HG03521 (cell line): Measurements from ENCODE around the gene TPGS1.

Experiments used
- ATAC-seq: cut with Tn5 transposase; IDR thresholded peaks from one replicate; pipeline ENCODE4 v1.9.1; 2021; ENCODE audit warnings: mild to moderate bottlenecking, moderate library complexity; ENCODE audit not compliant: unreplicated experiment

Gene TPGS1

DNA sequence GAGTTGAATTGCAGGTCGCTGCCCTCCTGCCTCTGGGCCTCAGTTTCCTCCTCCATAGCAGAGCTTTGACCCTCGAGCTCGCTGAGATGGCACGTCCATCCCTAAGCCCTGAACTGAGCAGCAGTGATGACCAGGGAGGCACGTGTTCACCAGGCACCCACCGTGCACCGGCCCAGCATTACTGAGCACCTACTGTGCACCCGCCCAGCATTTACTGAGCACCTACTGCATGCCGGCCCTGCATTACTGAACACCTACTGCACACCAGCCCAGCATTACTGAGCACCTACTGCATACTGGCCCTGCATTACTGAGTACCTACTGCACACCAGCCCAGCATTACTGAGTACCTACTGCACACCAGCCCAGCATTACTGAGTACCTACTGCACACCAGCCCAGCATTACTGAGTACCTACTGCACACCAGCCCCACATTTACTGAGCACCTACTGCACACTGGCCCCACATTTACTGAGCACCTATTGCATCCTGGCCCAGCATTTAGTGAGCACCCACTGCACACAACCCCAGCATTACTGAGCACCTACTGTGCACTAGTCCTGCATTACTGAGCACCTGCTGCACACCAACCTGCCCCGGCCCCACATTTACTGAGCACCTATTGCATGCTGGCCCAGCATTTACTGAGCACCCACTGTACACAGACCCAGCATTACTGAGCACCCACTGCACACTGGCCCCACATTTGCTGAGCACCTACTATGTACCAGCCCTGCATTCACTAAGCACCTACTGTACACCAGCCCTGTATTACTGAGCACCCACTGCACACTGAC, 6.3 kb downstream of the TPGS1 start:
- no peak for ATAC-seq

DNA sequence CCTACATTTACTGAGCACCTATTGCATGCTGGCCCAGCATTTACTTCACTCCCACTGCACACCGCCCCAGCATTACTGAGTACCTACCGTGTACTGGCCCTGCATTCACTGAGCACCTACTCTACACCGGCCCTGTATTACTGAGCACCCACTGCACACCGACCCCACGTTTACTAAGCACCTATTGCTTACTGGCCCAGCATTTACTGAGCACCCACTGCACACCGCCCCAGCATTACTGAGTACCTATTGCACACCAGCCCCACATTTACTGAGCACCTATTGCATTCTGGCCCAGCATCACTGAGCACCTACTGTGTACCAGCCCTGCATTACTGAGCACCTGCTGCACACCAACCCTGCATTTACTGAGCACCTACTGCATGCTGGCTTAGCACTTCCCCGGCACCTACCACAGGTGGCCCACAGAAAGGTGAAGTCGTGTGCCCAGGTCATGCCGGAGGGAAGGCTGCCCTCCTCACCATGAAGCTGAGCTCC, 6.9 kb downstream of the TPGS1 start:
- ATAC-seq = no peak

DNA sequence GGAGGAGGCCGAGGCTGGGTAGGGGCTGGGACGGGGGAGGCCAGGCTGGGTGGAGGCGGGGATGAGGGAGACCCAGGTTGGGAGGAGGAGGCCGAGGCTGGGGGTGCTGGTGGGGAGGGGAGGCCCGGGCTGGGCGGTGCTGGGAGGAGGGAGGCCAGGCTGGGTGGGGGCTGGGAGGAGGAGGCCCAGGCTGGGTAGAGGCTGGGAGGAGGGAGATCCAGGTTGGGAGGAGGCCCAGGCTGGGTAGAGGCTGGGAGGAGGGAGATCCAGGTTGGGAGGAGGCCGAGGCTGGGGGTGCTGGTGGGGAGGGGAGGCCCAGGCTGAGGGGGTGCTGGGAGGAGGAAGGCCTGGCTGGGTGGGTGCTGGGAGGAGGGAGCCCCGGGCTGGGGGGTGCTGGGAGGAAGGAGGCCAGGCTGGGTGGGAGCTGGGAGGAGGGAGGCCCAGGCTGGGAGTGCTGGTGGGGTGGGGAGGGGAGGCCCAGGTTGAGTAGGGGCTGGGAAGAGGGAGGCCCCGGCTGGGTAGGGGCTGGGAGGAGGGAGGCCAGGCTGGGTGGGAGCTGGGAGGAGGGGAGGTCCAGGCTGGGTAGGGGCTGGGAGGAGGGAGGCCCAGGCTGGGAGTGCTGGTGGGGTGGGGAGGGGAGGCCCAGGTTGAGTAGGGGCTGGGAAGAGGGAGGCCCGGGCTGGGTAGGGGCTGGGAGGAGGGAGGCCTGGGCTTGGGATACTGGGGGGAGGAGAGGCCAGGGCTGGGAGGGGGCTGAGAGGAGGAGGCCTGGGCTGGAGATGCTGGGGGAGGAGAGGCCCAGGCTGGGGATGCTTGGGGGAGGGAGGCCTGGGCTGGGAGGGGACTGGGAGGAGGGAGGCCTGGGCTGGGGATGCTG, 10.7 kb downstream of the TPGS1 start:
- no peak for ATAC-seq

DNA sequence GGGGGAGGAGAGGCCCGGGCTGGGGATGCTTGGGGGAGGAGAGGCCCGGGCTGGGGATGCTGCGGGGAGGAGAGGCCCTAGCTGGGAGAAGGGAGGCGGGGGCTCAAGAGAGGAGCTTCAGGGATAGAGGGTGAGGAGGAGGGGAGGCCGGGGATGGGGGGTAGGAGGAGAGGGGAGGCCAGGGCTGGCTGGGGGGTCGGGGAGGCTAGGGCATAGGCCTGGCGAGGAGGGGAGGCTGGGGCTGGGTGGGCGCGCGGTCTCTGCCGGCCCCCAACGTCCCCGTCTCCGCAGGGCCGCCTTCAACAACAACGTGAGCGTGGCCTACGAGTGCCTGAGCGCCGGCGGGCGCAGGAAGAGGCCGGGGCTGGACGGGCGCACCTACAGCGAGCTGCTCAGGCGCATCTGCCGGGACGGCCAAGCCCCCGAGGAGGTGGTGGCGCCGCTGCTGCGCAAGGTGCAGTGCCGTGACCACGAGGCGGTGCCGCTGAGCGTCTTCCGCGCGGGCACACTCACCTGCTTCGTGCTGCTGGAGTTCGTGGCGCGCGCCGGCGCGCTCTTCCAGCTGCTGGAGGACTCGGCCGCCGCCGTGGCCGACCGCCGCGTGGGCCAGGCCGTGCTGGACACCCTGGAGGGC, 11.4 kb downstream of the TPGS1 start:
- ATAC-seq = no peak

DNA sequence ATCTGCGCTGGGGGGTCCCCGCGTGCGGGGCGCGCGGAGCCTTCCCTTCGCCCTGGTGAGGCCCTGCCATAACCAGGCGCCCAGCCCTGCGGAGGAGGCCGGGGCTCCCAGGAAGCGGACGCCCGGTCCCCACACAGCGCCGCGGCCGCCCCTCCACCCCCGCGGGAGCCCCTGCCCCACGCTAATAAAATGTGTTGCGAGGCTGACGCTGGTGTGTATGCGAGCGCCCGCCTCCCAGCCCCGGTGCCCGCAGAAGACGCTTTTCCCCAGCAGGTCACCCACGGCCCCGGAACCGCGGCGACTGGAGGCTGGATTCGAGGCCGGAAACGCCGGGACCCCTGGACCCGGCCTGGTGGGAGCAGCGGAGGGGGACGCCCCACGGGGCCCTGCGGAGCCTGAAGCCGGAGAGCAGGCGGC, 12.2 kb downstream of the TPGS1 start:
- ATAC-seq = no peak

DNA sequence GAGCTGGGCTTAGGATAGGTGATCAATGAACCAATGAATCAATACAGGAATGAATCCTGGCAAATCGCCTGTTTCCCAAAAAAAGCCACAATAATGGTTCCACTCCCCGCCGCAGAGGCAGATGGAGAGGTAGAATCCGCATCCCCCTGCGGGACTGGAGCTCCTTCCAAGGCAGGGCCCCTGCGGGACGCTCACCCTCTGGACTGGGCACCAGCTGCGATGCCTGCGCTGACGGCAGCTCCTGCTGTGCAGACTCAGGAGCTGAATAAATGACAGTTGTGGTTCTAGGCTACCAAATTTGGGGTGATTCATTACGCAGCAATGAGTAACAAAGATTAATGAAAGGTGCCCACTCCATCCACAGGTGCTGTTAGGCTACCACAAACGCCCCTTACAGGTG, 15.4 kb downstream of the TPGS1 start:
- no peak for ATAC-seq

DNA sequence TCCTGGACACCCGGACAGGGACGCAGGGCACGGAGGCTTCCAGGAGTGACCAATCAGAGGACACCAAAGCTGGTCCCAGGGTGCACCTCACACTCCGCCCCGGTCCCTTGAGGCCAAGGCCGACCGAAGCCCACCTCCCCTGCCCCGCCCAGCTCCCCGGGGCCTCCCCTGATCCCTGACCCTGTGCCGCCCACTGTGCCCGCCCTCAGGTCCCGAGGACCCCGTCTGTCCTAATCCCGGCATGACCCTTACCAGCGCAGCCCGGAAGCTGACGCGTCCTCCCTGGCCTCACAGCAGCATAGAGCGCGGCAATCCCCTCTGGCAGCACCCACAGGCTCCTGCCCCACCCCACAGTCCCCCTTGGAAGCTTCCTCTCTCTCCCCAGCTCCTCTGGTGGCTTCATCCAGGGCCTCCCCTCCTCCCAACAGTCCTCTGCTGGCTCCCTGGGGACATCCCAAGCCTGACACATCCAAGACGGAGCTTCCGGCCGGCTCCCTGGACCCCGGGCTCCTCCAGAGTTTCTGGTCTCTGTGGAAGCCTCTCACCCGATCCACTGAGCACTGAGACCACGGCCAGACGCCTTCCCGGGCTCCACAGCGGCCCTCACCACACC, 16.9 kb downstream of the TPGS1 start:
- ATAC-seq = no peak

DNA sequence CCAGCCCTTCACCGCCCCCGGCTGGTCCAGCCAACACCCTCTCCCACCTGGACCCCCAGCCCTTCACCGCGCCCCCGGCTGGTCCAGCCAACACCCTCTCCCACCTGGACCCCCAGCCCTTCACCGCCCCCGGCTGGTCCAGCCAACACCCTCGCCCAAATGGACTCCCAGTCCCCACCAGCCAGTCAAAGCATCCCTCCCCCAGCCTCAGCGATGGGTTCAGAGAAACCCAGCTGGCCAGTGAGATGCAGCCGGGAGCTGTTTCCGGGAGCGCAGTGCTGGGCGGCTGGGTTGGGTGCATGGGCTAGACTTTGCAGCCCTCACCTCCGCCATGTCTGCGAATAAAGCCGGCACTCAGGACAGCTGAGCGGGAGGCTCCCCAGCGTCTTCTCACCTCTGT, 17.7 kb downstream of the TPGS1 start:
- ATAC-seq = no peak

DNA sequence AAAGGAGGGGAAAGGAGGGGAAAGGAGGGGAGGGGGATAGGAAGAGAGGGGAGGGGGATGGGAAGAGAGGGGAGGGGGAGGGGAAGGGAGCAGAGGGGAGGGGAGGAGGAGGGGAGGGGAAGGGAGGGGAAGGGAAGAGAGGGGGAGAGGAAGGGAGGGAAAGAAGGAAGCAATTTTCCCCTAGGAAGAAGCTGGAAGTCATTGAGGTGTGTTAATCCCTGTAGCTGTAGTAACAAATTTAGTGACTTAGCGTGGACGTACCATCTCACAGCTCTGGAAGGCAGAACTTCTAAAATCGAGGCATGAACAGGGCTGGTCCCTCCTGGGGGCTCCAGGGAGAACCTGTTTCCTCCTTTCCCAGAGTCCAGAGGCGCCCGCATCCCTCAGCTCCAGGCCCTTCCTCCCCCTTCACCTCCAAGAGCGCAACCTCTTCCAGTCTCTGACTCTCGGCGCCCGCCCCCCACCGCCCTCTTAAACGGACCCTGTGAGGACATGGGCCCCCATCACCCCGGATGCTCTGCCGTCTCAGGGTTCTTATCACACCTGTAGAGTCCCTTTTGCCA, 18.6 kb downstream of the TPGS1 start:
- ATAC-seq = no peak

DNA sequence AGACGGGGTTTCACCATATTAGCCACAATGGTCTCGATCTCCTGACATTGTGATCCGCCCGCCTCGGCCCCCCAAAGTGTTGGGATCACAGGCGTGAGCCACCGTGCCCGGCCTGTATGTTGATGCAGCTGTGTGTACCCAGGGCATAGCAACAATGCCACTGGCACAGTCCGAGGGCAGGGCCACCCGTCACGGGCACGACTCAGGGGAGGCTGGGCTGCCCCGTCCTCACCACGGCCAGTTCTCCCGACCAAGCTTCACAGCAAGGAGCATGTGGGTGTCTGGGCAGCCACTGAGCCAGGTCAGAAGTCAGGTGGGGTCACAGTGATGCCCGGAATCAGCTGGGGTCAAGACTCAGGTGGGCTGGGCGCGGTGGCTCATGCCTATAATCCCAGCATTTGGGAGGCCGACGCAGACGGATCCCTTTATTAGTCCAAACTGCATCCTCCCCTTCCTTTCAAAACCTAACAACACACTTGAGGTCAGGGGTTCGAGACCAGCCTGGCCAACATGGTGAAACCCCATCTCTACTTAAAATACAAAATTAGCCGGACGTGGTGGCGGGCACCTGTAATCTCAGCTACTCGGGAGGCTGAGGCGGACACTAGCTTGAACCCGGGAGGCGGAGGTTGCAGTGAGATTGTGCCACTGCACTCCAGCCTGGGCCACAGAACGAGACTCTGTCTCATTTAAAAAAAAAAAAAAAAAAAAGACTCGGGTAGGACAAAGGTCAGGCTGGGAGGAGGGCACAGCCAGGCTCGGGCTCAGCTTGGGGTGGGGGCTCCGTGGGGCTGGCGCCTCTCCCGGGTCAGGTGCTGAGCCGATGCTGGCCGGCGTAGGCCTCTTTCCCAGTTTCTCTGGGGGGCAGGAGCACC, 23.1 kb downstream of the TPGS1 start:
- ATAC-seq = no peak

DNA sequence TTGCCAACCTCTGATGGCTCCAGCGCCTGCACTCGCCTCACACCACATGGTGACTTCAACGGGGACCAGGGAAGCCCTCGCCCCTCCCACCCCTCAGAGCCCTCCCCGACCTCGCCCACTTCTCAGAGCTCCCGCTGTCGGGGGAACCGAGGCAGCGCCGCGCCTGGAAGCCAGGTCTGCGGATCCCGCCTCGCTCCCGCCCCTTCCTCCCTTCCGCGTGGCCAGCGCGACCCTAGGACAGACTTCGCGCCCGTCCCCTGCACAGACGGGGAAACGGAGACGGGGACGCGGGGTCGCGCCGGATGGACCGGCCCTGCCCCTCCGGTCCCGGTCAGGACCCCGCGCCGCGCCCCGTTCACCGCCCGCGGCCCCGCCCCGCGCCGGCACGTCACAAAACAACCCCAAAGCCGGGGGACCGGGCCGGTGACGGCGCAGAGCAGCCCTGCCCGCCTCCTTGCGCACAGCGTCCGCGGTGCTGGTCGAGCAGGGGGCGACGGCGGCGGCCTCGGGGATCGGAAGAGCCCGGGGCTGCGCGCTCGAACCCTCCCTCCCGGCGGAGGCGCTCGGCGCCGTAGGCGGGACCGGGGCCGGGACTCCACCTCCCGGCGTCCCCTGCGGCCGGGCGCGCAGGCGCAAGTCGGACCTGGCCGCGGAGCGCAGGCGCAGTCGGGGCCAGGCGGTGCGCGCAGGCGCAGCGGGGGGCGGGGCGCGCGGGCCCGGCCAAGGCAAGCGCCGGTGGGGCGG, 23.9 kb downstream of the TPGS1 start:
- peak; percentile 72 for ATAC-seq

DNA sequence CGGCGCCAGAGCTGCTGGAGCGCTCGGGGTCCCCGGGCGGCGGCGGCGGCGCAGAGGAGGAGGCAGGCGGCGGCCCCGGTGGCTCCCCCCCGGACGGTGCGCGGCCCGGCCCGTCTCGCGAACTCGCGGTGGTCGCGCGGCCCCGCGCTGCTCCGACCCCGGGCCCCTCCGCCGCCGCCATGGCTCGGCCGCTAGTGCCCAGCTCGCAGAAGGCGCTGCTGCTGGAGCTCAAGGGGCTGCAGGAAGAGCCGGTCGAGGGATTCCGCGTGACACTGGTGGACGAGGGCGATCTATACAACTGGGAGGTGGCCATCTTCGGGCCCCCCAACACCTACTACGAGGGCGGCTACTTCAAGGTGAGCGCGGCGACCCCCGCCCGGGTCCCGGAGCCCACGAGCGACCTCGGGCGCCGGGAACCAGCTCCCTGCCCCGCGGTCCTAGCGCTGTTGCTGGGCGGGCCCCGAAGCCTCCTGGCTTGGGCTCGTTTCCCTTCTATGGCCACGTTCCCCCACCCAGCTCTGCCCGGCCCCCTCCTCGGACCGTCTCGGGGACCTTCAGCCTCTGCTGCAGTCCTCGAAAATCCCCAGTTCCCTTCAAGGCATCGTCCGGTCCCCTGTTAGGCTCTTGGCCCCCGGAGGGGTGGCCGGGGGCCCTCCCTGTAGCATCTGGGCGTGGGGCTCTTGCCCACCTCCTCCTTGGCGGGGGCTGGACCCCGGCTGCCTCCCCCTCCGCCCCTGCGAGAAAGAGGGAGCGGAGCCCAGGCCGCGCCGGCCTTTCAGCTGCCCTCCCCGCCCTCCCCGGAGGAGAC, 24.7 kb downstream of the TPGS1 start, which contains the start of gene CDC34:
CDC34 (plus strand) TSS at position 8 of the 808 bp plus-strand sequence; CDS start at position 180, 172 bp downstream.
- ATAC-seq = peak; percentile 8

DNA sequence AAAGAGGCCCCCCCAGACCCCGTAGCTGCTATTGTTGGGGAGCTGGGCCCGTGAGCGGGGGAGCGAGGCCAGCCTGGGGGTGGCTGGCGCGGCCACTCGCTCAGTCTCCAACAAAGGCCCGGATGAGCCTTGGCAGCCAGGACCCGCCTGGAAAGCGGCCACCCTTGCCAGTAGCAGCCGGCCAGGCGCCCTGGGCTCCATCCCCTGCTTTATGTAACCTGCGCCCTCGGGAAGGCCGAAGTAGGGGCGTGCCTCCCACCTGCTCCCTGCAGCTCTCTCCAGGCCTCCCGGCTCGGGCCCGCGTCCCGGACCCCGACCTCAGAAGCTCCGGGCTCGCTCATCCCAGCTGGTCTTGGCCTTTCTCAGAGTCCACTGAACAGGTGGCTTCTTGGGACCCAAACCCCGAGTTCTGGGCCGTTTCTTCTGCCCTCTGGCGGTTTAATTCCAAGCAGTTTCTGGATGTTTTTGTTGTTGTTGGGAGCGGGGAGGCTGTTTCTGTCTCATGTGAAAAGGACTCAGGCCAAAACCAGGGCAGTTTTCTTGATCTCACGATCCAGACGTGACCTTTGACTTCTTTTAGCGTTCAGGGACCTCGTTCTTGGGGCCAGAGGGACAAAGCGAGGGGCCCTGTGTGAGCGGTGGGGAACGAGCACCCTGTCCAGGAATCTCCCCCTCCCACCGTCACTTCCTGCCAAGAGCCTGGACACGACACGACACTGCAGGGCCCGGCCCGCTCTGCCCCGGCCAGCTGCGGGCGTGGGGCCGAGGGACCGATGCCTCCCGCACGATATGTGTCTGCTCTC, 25.5 kb downstream of the TPGS1 start:
- no peak for ATAC-seq

DNA sequence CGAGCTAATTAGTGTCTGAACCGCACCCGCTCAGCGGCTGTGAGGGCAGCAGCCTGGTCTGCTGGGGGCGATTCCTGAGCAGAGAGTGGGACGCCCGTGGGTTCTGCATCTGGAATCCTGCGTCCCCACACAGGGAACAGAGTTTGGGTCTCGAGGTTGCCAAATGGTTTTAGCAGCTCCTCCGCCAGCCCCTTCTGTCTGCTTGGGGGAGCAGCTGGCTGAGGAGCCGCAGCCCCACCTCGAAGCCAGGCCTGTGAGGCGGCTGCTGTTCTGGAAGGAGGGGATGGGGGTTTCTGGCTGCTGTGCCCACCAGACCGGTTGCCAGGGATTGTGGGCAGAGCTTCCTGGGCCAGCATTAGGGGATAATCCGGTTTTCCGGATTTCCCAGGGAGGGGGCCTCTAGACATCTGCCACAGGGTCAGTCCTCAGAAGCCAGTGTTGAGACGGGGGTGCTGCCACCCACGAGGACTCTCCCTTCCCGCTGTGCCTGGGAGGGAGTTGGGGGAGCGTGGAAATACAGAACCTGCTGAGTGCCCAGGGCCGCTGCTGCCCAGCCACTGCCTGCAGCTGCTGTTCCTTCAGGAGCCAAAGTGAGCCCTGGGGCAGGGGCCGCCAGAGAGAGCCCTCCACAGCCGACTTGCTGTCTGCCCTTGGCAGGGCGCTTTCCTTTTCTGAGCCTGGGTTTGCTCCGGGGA, 26.2 kb downstream of the TPGS1 start:
- ATAC-seq = no peak

DNA sequence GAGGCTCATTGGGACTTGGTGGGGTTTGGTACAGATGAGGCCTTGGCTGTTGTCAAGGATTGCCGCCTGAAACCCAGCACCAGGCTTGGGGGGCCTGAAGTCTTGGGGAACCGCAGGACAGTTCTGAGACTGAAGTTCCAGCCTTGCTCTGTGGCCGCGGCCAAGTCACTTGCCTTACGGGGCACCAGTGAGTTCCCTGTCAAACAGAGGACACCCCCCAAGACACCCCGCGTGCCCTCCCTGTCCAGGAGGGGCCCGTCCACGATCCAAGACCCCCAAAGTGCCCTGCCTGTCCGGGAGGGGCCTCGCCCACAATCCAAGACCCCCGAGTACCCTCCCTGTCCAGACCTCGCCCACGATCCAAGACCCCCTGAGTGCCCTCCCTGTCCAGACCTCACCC, 26.8 kb downstream of the TPGS1 start:
- ATAC-seq = no peak

DNA sequence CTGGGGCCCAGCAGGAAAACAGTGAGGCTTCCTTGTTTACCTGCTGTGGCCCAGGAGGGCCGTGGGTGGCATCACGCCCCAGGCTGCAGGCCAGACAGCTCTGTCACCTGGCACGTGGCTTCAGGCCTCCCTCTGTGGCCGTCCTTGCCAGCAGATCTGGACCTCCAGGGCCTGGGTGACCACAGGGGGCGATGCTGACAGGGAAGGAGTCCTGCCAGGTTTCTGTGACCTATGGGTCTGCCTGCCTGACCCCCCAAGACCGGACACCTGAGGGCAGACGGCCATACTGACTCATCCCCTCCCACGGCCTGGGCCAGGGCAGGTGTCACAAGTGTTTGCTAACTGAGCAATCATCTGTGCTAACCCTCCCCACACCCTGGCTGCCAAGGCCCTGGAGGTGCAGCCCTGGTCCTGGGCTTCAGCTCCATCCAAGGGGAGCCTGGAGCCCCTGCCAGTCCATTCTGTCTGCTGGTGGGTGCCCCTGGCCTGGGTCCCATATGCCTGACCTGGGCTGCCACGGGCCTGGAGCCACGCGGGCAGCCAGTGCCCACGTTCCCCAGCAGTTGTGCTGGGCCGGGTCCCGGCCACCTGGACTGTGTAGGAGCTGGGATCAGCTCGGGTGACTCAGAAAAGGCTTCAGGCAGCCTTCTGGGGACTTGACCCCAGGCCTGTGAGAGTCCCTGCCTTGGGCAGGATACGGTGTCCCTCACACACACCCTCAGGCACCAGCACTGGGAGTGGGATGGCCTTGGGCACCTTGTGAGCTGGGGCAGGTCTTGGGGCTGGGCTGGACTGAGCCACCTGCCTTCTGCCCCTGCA, 27.9 kb downstream of the TPGS1 start:
- no peak for ATAC-seq
